ENCODE data around the gene SKI. TPM values are rescaled to one million over a fixed set of nuclear protein-coding genes. Genes with fewer than 3 reads are reported as not detected.
"Not testable (repeated sequence)": the region's sequence is repeated elsewhere in the genome, so short reads cannot be mapped to it uniquely, and the experiment has no call there.

SKI gene
- total RNA-seq, 1 donor, result 36.6 TPM

- no peak overlapping the region for H3K4me3 ChIP-seq (ENCODE audit: low read depth, low read length)
- no peak for DNase-seq (ENCODE audit: low read depth)
- no peak for TF ChIP-seq CTCF (IDR thresholded peaks at IDR 0.05; ENCODE audit: insufficient read depth, low read length)
Measured at GRCh38 chr1:2239384-2239985, 11.4 kb downstream of the SKI start.

GRCh38 chr1:2240270-2241156 lies 12.4 kb downstream of the SKI start:
- DNase-seq (ENCODE audit: low read depth), result no peak
- no peak overlapping the region for H3K4me3 ChIP-seq (ENCODE audit: low read depth, low read length)
- TF ChIP-seq CTCF (IDR thresholded peaks at IDR 0.05; ENCODE audit: insufficient read depth, low read length), result no peak

- no peak overlapping the region for H3K4me3 ChIP-seq (ENCODE audit: low read depth, low read length)
- no peak for DNase-seq (ENCODE audit: low read depth)
- TF ChIP-seq CTCF (IDR thresholded peaks at IDR 0.05; ENCODE audit: insufficient read depth, low read length), result no peak
Measured at GRCh38 chr1:2241820-2242219, 13.7 kb downstream of the SKI start.

GRCh38 chr1:2242814-2243725 lies 15.0 kb downstream of the SKI start:
- no peak overlapping the region for H3K4me3 ChIP-seq (ENCODE audit: low read depth, low read length)
- no peak for DNase-seq (ENCODE audit: low read depth)
- TF ChIP-seq CTCF (IDR thresholded peaks at IDR 0.05; ENCODE audit: insufficient read depth, low read length), result no peak

- not testable (repeated sequence) for DNase-seq (ENCODE audit: low read depth); H3K4me3 ChIP-seq (ENCODE audit: low read depth, low read length)
Measured at GRCh38 chr1:2247045-2247394, 18.9 kb downstream of the SKI start.

GRCh38 chr1:2247760-2248126 lies 19.6 kb downstream of the SKI start:
- no peak for DNase-seq (ENCODE audit: low read depth)
- no peak for TF ChIP-seq CTCF (IDR thresholded peaks at IDR 0.05; ENCODE audit: insufficient read depth, low read length)
- H3K4me3 ChIP-seq (ENCODE audit: low read depth, low read length), result no peak overlapping the region
